GM18870 (cell line): ENCODE measurements around the gene EBF3.

ENCODE experiments used
- ATAC-seq: cut with Tn5 transposase; IDR thresholded peaks from one replicate; pipeline ENCODE4 v1.9.1; 2021; ENCODE audit warnings: moderate library complexity; ENCODE audit not compliant: unreplicated experiment

EBF3 gene

GRCh38 chr10:129877773-129878371, 86.2 kb downstream of the EBF3 start:
- ATAC-seq = no peak

DNA sequence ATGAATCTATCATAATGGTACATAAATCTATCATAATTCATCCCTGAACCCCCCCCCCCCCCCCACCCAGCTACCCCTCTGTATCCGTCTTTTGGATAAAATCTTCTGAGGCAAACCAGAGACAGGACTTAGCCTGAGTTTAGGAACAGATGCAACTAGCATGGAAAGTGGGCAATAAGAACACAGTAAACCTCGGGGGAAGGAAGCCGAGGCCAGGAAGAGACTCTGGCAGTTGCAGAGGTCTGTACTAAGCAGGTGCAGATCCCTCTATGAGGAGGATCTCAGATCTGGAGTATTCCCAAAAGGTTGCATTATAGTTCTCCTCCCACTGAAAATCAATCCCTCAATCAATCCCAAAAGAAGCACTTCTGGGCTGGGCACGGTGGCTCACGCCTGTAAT, 87.2 kb downstream of the EBF3 start:
- ATAC-seq = no peak

- no peak for ATAC-seq
Observed at GRCh38 chr10:129875993-129876726, 87.9 kb downstream of the EBF3 start.

DNA sequence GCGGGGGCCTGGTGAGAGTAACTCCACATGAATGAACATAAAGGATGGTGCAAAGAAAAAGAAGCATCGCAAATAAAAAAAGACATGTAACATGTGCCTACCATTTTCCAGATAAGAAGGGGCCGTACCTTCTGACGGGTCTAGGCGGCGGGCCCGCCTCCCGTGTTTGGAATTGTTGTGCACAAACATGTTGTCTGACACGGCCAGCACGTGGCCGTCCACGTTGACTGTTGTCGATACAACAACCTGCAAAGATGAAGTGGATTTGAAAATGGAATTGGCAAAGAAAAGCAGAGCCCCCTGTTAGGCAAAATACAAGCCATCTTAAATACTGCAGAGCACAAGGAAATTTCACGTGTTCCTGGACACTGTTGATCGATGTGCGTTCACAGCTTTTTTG, 90.7 kb downstream of the EBF3 start:
- ATAC-seq = no peak

DNA sequence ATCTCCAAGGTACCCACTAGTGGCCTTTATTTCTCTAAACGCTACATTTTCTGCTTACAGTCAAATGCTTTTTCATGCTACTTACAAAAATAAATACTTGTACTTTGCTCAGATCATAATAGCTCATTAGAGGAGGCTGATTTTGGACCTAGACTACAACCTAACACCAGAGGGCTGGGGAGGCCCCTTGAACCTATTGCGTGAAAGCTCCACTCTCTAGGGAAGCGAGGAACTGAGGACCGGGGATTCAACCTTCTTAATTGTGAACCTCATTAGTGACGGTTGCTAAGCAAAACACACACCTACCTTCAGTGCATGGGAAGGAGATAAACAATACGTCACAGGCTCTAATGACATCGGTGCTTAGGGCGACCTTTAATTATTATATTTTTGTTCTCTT, 92.1 kb downstream of the EBF3 start:
- ATAC-seq = no peak

GRCh38 chr10:129870961-129871621, 93.0 kb downstream of the EBF3 start:
- no peak for ATAC-seq

GRCh38 chr10:129870474-129870757, 93.7 kb downstream of the EBF3 start:
- no peak for ATAC-seq

- no peak for ATAC-seq
Observed at GRCh38 chr10:129869596-129870473, 94.2 kb downstream of the EBF3 start.

DNA sequence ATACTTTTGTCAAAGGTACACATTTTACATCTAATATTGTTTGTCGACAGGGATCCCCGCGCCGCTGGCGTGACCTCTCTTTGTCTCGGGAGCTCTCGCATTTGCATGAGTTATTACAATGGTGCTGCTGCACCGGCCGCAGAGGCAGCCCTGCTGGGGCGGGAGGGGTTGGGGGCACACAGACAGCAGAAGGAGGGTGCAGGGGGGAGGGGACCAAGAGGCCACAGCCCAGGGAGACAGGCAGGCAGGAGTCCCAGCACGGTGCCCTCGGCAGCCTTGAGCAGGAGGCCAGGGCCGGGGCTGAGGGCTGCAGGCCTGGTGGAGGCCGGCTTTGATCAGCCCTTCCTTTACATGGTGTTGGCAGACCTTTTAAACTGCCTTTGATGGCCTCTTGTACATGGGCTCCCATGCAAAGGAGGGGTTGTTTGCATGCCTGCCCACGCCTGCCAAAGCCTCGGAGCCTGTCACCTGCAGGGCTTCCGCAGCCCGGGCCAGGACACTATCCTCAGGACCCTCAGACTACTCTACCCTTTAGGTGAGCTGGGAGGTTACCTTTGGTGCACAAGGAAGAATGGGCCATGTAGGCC, 95.5 kb downstream of the EBF3 start:
- ATAC-seq = no peak

DNA sequence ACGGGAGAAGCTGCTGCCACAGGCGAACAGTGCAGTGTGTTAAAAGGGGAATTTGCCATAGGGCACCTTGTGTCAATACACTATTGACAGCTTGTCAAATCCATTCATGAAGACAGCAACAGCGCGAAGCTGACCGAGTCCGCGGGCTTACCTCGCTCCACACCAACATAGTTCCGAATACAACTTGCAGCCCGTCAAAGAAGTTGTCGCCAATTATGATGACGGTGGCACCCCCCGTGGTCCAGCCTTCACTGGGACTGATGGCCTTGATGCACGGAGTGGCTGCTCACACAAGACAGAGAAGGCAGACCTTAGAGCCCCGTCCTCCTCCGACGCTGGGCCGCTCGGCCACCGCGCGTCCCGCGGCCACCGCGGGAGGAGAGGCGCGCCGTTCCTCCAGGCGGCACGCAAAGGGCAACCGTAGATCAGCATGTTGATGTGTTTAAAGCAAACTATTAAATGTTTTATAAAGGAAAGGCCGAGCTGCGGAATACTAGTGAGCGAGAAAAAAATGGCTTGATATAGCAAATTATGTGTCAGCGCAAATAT, 96.4 kb downstream of the EBF3 start:
- no peak for ATAC-seq

GRCh38 chr10:129866894-129867293, 97.2 kb downstream of the EBF3 start:
- ATAC-seq = no peak

GRCh38 chr10:129865960-129866359, 98.1 kb downstream of the EBF3 start:
- no peak for ATAC-seq

DNA sequence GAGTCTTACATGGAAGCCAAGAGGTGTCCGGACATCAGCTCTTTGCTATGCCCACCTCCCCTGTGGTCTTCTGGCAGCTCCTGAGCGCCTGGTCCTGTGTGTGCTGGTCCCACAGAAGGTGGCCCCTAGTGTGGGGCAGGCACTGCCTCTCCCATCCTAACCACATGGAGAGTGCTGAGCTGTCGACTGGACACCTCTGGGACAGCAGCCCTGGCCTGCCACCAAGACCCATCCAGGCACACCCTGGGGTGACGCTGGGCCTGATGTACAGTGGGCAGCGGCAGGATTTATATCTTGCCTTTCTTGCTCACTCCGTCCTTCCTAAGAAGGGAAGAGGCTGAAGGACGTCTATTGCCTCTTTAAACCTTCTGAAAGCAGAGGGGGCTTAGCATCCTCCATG, 98.7 kb downstream of the EBF3 start:
- ATAC-seq = no peak

DNA sequence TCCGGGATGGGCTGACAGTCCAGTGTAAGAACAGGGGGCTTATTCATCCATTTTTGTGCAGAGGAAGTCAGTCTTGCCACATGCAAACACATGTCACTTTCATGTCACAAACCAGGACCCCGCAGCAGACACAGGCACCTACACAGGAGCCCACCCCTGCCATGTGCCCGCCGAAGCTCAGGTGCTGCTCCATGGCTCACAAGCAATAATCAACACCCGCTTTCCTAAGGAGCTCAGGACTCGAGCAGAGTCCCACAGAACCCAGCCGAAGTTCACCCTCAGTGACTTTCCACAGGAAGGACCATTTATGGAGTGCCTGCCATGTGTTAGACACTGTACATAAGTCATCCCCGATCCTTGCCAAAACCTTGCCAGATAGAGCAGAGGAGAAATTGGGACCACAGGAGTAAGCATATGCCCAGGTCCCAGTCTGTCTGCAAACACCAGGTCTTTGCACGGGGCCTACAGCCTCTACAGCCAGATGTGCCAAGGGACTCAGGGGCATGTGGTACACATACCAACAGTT, 99.4 kb downstream of the EBF3 start:
- no peak for ATAC-seq

- no peak for ATAC-seq
Observed at GRCh38 chr10:129864082-129864481, 100.0 kb downstream of the EBF3 start.

DNA sequence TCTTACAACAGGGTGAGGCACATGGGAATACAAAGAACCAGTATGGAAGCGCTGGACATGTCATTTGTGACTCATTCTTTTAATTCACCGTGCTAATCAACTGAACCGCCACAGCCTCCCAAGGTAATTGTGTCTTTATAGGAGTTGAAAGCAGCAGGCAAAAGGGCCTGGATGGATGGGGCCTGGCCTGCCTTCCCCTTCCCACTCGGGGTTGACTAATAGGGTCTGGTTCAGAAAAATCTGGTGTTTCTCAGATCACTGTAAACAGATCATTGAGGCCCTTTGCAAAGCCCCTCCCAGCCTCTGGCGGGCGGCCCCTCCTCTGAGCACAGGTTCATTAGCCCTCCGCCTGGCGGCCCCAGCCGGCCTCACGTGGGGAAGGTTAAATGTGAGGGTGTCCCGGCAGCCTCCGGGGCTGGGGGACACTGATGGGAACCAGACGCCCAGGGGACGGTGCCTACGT, 100.8 kb downstream of the EBF3 start:
- ATAC-seq = no peak

DNA sequence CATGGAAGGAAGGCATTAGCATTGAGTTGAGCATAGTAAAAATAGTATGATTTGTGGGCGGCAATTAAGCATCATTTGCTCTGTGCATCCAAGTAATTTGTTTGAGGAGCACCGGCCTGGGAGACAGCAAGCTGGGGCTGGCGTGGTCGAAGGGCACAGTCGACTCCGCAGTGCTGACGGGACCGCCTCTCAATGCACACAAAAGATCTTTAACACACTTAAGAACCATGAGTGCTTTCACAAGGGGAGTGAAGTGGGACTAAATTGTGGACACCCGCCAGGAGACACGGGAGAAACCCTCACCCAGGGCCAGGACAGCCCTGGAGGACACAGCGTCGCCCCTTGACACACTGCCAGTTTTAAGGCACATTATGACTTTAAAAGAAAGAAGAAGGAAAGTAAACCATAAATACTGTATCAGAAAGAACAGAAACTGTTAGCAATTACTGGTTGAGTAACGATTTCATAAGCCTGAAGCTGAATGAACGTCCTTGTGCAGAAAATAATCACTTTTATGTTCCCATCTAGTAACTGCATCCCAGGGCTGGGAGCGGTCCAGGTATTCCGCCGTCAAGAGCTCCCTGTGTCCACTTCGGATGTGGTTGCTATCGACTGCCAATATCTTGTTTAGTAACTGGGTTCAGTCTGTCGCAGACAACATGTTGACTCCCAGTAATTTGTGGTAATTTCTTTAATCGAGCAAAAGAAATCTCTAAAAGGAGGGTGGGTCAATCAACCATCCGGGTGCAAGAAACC, 102.1 kb downstream of the EBF3 start:
- ATAC-seq = no peak

DNA sequence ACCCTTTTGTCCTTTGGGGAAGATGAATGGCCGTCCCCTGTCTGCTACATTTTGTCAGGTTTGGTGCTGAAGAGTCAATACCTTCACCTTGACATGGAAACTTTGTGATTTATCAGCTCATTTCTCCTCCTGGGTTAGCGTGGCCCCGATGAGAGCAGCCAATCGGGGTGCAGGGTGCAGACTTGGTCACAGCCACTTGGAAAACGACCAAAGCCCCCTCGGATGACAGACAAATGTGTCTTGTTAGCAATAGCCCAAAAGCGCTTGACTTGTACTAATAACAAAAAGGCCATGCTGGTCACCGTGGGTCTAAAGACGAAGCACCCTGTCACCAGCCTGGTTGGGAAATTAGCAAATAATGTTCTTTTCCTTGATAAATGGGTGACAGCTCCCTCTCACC, 103.7 kb downstream of the EBF3 start:
- ATAC-seq = no peak

DNA sequence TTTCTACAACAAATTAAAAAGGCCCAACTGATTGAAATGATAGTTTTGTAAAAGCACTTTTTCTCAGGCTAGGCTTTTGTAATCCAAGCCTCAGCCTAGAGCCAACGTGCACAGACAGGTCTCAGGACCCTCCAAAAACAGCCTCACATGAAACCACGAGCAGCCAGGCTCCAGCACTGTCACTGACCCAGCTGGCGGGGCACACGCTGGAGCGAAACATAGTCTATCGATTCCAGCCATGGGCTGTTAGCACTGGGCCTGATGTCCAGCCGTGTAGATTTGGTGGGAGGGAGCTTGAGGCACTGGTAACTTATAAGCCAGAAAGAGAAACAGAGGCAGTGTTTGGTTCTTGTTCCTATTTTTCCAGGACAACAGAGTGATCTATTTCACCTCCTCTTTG, 104.5 kb downstream of the EBF3 start:
- ATAC-seq = no peak
